GM18502 (cell line): ENCODE measurements around the gene UBE3D.
"Not testable (repeated sequence)": the region's sequence is repeated elsewhere in the genome, so short reads cannot be mapped to it uniquely, and the experiment has no call there.

Source experiments
- ATAC-seq: cut with Tn5 transposase; IDR thresholded peaks from one replicate; pipeline ENCODE4 v1.9.1; 2021; ENCODE audit warnings: mild to moderate bottlenecking; ENCODE audit not compliant: unreplicated experiment, poor library complexity

UBE3D gene

GRCh38 chr6:82924799-82925535, 140.7 kb downstream of the UBE3D start:
- ATAC-seq: no peak

- ATAC-seq: no peak
These were observed 144.4 kb downstream of the UBE3D start for GRCh38 chr6:82921258-82921657.

- ATAC-seq: no peak
These were observed 148.1 kb downstream of the UBE3D start for GRCh38 chr6:82917346-82918064.

GRCh38 chr6:82915666-82916065, 150.0 kb downstream of the UBE3D start:
- ATAC-seq: no peak

GRCh38 chr6:82914511-82914910, 151.1 kb downstream of the UBE3D start:
- no peak for ATAC-seq

- no peak for ATAC-seq
These were observed 154.8 kb downstream of the UBE3D start for GRCh38 chr6:82910820-82911219.

GRCh38 chr6:82910395-82910794, 155.2 kb downstream of the UBE3D start:
- no peak for ATAC-seq

- no peak for ATAC-seq
These were observed 156.1 kb downstream of the UBE3D start for GRCh38 chr6:82909551-82909950.

- no peak for ATAC-seq
These were observed 157.0 kb downstream of the UBE3D start for GRCh38 chr6:82908661-82909060.

GRCh38 chr6:82906951-82907350, 158.7 kb downstream of the UBE3D start:
- no peak for ATAC-seq

GRCh38 chr6:82906489-82906888, 159.2 kb downstream of the UBE3D start:
- ATAC-seq: no peak

GRCh38 chr6:82904860-82905259, 160.8 kb downstream of the UBE3D start:
- no peak for ATAC-seq

- ATAC-seq: no peak
These were observed 161.4 kb downstream of the UBE3D start for GRCh38 chr6:82904257-82904656.

- peak; percentile 48 for ATAC-seq
These were observed 163.4 kb downstream of the UBE3D start for GRCh38 chr6:82902290-82902689.

GRCh38 chr6:82894653-82895259, 170.9 kb downstream of the UBE3D start:
- ATAC-seq: no peak

- no peak for ATAC-seq
These were observed 171.6 kb downstream of the UBE3D start for GRCh38 chr6:82893889-82894652.

GRCh38 chr6:82891503-82891902, 174.1 kb downstream of the UBE3D start:
- not testable (repeated sequence) for ATAC-seq

GRCh38 chr6:82891076-82891475, 174.6 kb downstream of the UBE3D start:
- ATAC-seq: no peak

- ATAC-seq: no peak
These were observed 175.4 kb downstream of the UBE3D start for GRCh38 chr6:82890240-82890639.

GRCh38 chr6:82889143-82889542, 176.5 kb downstream of the UBE3D start:
- ATAC-seq: no peak
